Dermis blood vessel endothelial cell (primary cell): Measurements from ENCODE around the gene CCNYL1. TPM values are rescaled to one million over a fixed set of nuclear protein-coding genes. Genes with fewer than 3 reads are reported as not detected.

Experiments used
- DNase-seq: peaks from one replicate; pipeline ENCODE4 v3.0.0; 2010
- total RNA-seq: library from RNA; depleted of rRNA; stranded (reverse); fragments of >200 nt; gene quantifications from 2 replicates; pipeline ENCODE4 v1.2.3, GENCODE V29; 2014

The CCNYL1 gene
- total RNA-seq, 1 donor from 2014 or later, result 30.3 TPM

GRCh38 chr2:207767461-207768167 lies 56.2 kb downstream of the CCNYL1 start:
- peak; percentile 81 for DNase-seq

- peak; percentile 56 for DNase-seq
Measured at GRCh38 chr2:207768168-207768865, 56.9 kb downstream of the CCNYL1 start.

GRCh38 chr2:207768866-207769596 lies 57.6 kb downstream of the CCNYL1 start:
- DNase-seq, result peak; percentile 15

- peak; percentile 24 for DNase-seq
Measured at GRCh38 chr2:207770602-207771404, 59.4 kb downstream of the CCNYL1 start.

- no peak for DNase-seq
Measured at GRCh38 chr2:207771421-207771820, 60.0 kb downstream of the CCNYL1 start.

GRCh38 chr2:207772081-207772843 lies 60.8 kb downstream of the CCNYL1 start:
- peak; percentile 39 for DNase-seq

GRCh38 chr2:207772844-207773205 lies 61.4 kb downstream of the CCNYL1 start:
- no peak for DNase-seq

- DNase-seq, result no peak
Measured at GRCh38 chr2:207775473-207775872, 64.0 kb downstream of the CCNYL1 start.

GRCh38 chr2:207777124-207777523 lies 65.7 kb downstream of the CCNYL1 start:
- DNase-seq, result no peak

- no peak for DNase-seq
Measured at GRCh38 chr2:207778298-207778882, 67.0 kb downstream of the CCNYL1 start.

GRCh38 chr2:207779523-207779922 lies 68.1 kb downstream of the CCNYL1 start:
- DNase-seq, result no peak

- DNase-seq, result no peak
Measured at GRCh38 chr2:207782238-207783030, 71.0 kb downstream of the CCNYL1 start.

GRCh38 chr2:207783514-207783913 lies 72.1 kb downstream of the CCNYL1 start:
- DNase-seq, result no peak

GRCh38 chr2:207784898-207785297 lies 73.5 kb downstream of the CCNYL1 start:
- no peak for DNase-seq

- no peak for DNase-seq
Measured at GRCh38 chr2:207787017-207787416, 75.6 kb downstream of the CCNYL1 start.

- DNase-seq, result no peak
Measured at GRCh38 chr2:207787800-207788199, 76.4 kb downstream of the CCNYL1 start.

GRCh38 chr2:207790898-207791297 lies 79.5 kb downstream of the CCNYL1 start:
- no peak for DNase-seq

- DNase-seq, result no peak
Measured at GRCh38 chr2:207791579-207792243, 80.3 kb downstream of the CCNYL1 start.

- DNase-seq, result peak; percentile 85
Measured at GRCh38 chr2:207792244-207792785, 80.9 kb downstream of the CCNYL1 start.
